SK-N-SH treated with all-trans-retinoic acid at 6 μM for 48 hours (cell line): ENCODE results near the gene MRTFA.

Source experiments
- ATAC-seq: fragments of 200-7000 bp; cut with Tn5 transposase; 3 replicates; pipeline ENCODE4 v1.9.1; 2020; ENCODE audit warnings: mild to moderate bottlenecking, moderate library complexity
- ARNTL ChIP-seq: fragments of 450-650 bp; formaldehyde crosslinking; IDR thresholded peaks from 2 replicates; pipeline ENCODE4 v1.5.0; 2020; ENCODE audit warnings: low read depth, mild to moderate bottlenecking, moderate library complexity, borderline replicate concordance
- BACH2 ChIP-seq: fragments of 250-450 bp; sonication (Bioruptor Pico); IDR thresholded peaks from 2 replicates; pipeline ENCODE4 v1.9.0; 2021; ENCODE audit warnings: mild to moderate bottlenecking, borderline replicate concordance
- CREB5 ChIP-seq: fragments of 250-450 bp; sonication (Bioruptor Pico); IDR thresholded peaks from 2 replicates; pipeline ENCODE4 v1.5.1; 2020; ENCODE audit warnings: low read depth, mild to moderate bottlenecking, moderate library complexity
- CSDC2 ChIP-seq: fragments of 250-450 bp; sonication (Bioruptor Pico); IDR thresholded peaks from 2 replicates; pipeline ENCODE4 v1.5.0; 2020; ENCODE audit warnings: mild to moderate bottlenecking, moderate library complexity
- CSRNP3 ChIP-seq: fragments of 250-450 bp; sonication (Bioruptor Pico); IDR thresholded peaks from 2 replicates; pipeline ENCODE4 v1.5.1; 2021; ENCODE audit warnings: mild to moderate bottlenecking, moderate library complexity
- ESRRG ChIP-seq: fragments of 250-450 bp; sonication (Bioruptor Pico); IDR thresholded peaks from 2 replicates; pipeline ENCODE4 v1.6.1; 2021; ENCODE audit warnings: mild to moderate bottlenecking
- GLIS3 ChIP-seq: fragments of 250-450 bp; sonication (Bioruptor Pico); IDR thresholded peaks from 2 replicates; pipeline ENCODE4 v1.5.0; 2020; ENCODE audit warnings: mild to moderate bottlenecking, moderate library complexity
- ISL1 ChIP-seq: fragments of 250-450 bp; sonication (Bioruptor Pico); IDR thresholded peaks from 2 replicates; pipeline ENCODE4 v2.1.2; 2022; ENCODE audit warnings: mild to moderate bottlenecking, moderate library complexity
- OSR1 ChIP-seq: fragments of 250-450 bp; sonication (Bioruptor Pico); IDR thresholded peaks from 2 replicates; pipeline ENCODE4 v1.8.0; 2022; ENCODE audit warnings: moderate library complexity, mild to moderate bottlenecking, inconsistent platforms
- PATZ1 ChIP-seq: fragments of 250-450 bp; sonication (Bioruptor Pico); IDR thresholded peaks from 2 replicates; pipeline ENCODE4 v1.8.0; 2020; ENCODE audit warnings: mild to moderate bottlenecking, moderate library complexity, borderline replicate concordance
- POU6F1 ChIP-seq: fragments of 250-450 bp; sonication (Bioruptor Pico); IDR thresholded peaks from 2 replicates; pipeline ENCODE4 v1.8.0; 2021; ENCODE audit warnings: low read depth, mild to moderate bottlenecking, moderate library complexity, borderline replicate concordance
- PPARA ChIP-seq: fragments of 250-450 bp; sonication (Bioruptor Pico); IDR thresholded peaks from 2 replicates; pipeline ENCODE4 v1.5.0; 2020; ENCODE audit warnings: mild to moderate bottlenecking, borderline replicate concordance
- RARB ChIP-seq: fragments of 250-450 bp; sonication (Bioruptor Pico); IDR thresholded peaks from 2 replicates; pipeline ENCODE4 v1.8.0; 2021; ENCODE audit warnings: mild to moderate bottlenecking, moderate library complexity
- SNAI2 ChIP-seq: fragments of 250-450 bp; sonication (Bioruptor Pico); IDR thresholded peaks from 2 replicates; pipeline ENCODE4 v1.5.0; 2020; ENCODE audit warnings: mild to moderate bottlenecking, moderate library complexity
- TCF4 ChIP-seq: fragments of 250-450 bp; sonication (Bioruptor Pico); IDR thresholded peaks from 2 replicates; pipeline ENCODE4 v1.8.0; 2021; ENCODE audit warnings: mild to moderate bottlenecking, moderate library complexity, borderline replicate concordance
- TOX ChIP-seq: fragments of 250-450 bp; sonication (Bioruptor Pico); IDR thresholded peaks from 2 replicates; pipeline ENCODE4 v1.8.0; 2021; ENCODE audit warnings: mild to moderate bottlenecking, moderate library complexity, borderline replicate concordance
- TSHZ2 ChIP-seq: fragments of 250-450 bp; sonication (Bioruptor Pico); IDR thresholded peaks from 2 replicates; pipeline ENCODE4 v1.5.0; 2020; ENCODE audit warnings: mild to moderate bottlenecking, moderate library complexity
- ZC3H10 ChIP-seq: fragments of 250-450 bp; sonication (Bioruptor Pico); IDR thresholded peaks from 2 replicates; pipeline ENCODE4 v1.5.1; 2021; ENCODE audit warnings: mild to moderate bottlenecking, moderate library complexity
- ZFP3 ChIP-seq: fragments of 250-450 bp; sonication (Bioruptor Pico); IDR thresholded peaks from 2 replicates; pipeline ENCODE4 v1.5.0; 2020; ENCODE audit warnings: mild to moderate bottlenecking, moderate library complexity
- ZNF565 ChIP-seq: fragments of 450-650 bp; formaldehyde crosslinking; conservative IDR thresholded peaks from 2 replicates; pipeline ENCODE4 v1.5.0; 2020; ENCODE audit warnings: low read depth, mild to moderate bottlenecking, moderate library complexity
- ZNF70 ChIP-seq: fragments of 450-650 bp; formaldehyde crosslinking; IDR thresholded peaks from 2 replicates; pipeline ENCODE4 v1.5.0; 2020; ENCODE audit warnings: mild to moderate bottlenecking, moderate library complexity
- ZNF8 ChIP-seq: fragments of 450-650 bp; formaldehyde crosslinking; IDR thresholded peaks from 2 replicates; pipeline ENCODE4 v1.5.0; 2020; ENCODE audit warnings: mild to moderate bottlenecking, moderate library complexity

MRTFA gene

GRCh38 chr22:40516416-40516815, 120.1 kb downstream of the MRTFA start:
- no peak for TF ChIP-seq ZNF8 (CRISPR knock-in tag)
- ATAC-seq, result no peak

- ATAC-seq, result peak; percentile 71
- TF ChIP-seq PPARA (CRISPR knock-in tag) (no peak), TOX (no peak), ZNF8 (CRISPR knock-in tag) (no peak), ZNF70 (no peak), CSDC2 (CRISPR knock-in tag) (no peak), CSRNP3 (CRISPR knock-in tag) (no peak), ZC3H10 (CRISPR knock-in tag) (peak; percentile 46; the same call in 1 of the 2 replicates), OSR1 (CRISPR knock-in tag) (no peak), ZFP3 (CRISPR knock-in tag) (no peak; the same call in 1 of the 2 replicates), ARNTL (no peak), SNAI2 (CRISPR knock-in tag) (no peak), RARB (CRISPR knock-in tag) (no peak), CREB5 (CRISPR knock-in tag) (peak; percentile 55; the same call in 1 of the 2 replicates), ESRRG (CRISPR knock-in tag) (no peak), PATZ1 (CRISPR knock-in tag) (no peak), ISL1 (CRISPR knock-in tag) (peak; percentile 72), BACH2 (CRISPR knock-in tag) (no peak), ZNF565 (CRISPR knock-in tag) (no peak), POU6F1 (no peak), GLIS3 (CRISPR knock-in tag) (no peak), TCF4 (CRISPR knock-in tag) (no peak)
Observed at GRCh38 chr22:40512426-40513136, 123.9 kb downstream of the MRTFA start.

GRCh38 chr22:40511604-40512003, 124.9 kb downstream of the MRTFA start:
- ATAC-seq, result peak; percentile 23; the same call in 1 of the 3 replicates
- no peak for TF ChIP-seq ESRRG (CRISPR knock-in tag)
- TF ChIP-seq ZNF8 (CRISPR knock-in tag), result no peak
- TF ChIP-seq GLIS3 (CRISPR knock-in tag), result no peak
- no peak for TF ChIP-seq TSHZ2
- no peak for TF ChIP-seq ISL1 (CRISPR knock-in tag)
- no peak for TF ChIP-seq ARNTL
- TF ChIP-seq RARB (CRISPR knock-in tag), result no peak
- TF ChIP-seq ZFP3 (CRISPR knock-in tag), result no peak
